Measurements from ENCODE around the gene VWA2.

Gene VWA2

DNA sequence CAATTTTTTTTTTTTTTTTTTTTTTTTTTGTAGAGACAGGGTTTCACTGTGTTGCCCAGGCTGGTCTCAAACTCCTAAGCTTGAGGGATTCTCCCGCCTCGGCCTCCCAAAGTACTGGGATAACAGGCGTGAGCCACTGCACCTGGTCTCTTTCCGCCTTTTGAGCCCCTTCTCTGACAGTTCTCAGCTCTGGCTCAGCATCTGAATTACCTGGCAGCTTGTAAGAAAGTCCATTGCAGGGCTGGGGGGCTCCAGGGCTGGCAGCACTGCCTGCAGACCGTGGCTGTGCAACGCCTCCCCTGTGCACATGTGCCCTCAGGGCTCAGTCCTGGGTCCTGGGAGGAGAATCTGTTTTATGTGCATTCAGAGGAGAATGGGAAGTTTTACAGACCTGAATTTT is 37.6 kb downstream of the VWA2 start:
- no peak for DNase-seq

DNA sequence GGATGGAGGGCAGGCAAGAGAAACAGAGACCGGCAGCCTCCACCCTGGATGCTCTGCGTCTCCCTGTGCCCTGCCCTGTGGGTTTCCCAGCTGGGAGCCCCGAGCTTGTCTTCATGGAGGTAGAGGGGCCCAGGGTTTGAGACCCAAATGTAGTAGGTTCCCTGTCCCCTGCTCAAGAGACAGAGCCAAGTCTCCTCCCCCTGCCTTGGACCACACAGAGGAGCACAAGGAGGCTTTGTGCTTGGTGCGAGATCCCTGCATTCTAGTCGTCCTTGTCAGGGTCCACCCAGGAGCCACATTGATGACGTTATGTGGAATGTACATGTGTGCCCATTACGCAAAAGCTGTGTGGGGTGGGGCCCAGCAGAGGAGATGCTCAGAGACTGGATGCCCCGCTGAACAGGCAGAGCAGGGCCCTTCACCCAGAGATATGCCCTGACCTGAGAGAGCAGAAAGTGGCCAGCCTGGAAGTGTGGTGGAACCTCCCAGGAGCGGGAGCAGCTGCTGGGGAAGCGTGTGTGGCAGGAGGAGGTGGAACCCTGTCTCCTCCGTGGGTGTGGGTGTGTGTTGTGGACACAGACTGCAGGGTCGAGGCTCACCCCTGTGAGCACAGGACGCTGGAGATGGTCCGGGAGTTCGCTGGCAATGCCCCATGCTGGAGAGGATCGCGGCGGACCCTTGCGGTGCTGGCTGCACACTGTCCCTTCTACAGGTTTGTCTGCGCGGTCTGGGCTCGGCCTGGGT is 39.3 kb downstream of the VWA2 start:
- DNase-seq, result no peak

DNA sequence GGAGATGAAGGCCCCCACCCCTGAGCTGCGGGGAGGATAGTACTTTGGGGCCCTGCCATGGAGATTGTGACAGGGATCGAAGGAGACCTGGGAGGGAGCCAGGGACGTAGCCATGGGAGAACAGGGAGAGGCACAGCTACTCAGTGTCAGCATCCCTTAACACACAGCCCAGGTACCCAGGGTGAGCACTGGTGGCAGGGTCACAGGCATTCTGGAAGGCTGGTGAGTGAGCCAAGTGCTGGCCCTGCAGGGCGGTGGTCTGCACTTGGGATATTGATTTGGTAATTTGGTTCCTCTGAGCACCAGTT is 39.8 kb downstream of the VWA2 start:
- DNase-seq, result no peak

DNA sequence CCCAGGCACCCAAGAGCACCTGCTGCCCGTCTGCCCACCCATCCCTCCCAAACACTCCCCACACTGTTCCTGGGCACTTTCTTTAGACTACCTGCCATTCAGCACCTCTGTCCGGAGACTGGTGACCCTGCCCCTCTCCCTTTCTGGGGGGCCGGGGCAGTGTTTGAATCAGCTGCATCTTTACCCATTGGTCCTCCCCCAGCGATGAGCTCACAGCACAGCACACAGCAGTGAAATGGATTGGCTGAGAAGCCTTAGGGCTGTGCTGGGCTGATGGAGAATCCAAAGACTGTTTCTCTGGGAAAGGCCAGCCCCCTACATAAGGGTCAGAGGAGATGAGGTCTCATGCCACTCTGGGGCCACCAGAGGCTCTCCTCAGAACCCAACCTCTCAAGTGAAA is 40.2 kb downstream of the VWA2 start:
- no peak for DNase-seq

DNA sequence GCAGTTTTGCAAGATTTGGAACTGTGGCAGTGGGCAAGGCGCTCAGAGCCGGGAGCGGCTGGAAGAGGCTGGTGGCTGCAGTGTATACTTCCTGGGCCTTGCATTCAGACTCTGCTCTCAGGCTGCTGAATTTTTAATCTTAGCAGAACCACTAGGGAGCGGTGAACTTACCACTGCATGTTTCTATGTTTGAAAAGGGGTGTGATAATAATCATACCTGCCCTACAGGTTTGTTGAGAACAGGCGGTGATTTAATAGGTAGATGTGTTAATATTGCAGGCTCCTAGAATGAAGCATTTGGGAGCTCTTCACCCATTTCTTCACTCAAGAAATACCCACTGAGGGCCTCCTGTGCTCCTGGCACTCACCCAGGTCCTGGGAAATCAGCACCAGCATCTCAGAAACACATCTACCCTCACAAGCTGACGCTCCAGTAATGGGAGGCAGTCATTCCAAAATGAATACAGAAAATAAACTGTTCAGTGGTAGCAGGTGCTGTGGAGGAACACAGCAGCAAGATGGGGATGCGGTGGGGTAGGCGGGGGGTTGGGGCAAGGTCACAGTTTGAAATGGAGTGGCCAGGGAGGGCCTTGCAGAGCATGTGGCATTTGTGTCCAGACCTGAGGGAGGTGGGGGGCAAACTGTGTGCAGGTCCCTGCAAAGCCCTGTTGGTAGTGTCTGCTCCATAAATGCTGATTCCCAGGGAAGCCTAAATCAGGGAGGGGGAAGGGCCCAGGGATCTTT is 41.0 kb downstream of the VWA2 start:
- DNase-seq, result no peak

DNA sequence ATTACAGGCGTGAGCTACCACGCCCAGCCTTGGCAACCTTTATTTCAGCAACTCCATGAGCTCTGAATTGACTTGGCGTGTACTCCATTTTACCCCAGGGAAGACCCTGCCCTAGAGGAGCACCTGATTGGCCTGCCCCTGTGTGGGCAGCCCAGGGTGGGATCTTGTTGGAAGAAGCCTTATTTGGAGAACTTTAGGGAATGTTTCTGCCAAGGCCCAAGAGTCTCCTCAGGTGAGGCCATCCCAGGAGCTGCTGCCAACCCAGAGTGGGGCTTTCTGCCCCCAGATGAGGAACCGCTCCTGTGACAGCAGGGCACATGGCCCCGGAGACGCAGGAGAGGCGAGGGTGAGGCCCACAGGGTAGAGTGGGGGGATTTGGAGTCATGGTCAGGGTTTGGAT is 42.0 kb downstream of the VWA2 start:
- no peak for DNase-seq

DNA sequence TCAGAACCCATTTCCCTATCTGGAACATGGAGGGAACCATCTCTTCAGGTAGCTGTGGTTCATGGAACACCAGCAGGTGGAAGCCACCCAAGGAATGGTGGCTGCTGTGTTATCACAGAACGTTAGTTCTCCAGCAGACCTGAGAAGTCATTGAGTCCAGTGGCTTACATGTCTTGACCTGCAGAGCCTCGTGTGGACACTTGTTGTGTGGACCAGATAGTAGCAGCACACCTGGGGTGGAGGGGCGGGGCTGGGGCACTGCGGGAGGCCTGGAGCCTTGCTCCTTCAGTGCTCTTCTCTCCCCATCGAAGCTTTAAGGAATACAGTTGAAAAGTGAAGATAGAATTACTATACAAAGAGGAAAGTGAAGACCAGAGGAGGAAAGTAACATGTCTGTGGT is 42.4 kb downstream of the VWA2 start:
- no peak for DNase-seq

DNA sequence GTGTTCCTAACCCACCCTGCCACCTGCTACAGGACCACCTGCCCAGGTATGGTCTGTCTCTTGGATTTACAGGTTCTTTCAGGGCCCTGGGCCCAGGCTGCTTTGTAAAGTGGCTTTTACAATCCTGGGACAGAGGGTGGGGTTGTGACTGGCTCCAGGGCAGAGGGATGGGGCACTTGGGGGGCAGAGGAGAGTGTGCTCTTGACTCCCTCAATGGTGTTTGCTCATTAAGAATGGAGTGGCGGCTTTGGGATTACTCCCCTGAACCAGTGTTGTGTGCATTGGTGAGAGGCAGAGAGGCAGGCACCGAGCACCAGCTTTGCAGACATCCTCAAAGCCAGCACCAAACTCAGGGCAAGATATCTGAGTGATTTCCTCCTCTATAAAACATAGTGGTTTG is 43.5 kb downstream of the VWA2 start:
- DNase-seq, result no peak

DNA sequence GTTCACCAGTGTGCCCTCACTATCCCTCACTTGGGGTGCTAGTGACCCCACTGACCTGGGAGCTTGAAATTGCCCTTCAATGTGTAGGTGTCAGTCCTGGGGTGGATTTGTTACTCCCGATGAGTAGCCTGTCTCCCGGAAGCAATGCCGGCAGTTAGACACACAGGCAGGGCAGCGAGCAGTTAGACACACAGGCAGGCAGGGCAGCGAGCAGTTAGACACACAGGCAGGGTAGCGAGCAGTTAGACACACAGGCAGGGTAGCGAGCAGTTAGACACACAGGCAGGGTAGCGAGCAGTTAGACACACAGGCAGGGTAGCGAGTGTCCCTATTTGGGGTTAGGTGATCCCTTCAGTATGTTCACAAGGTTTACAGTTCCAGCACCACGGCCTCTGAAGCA is 44.0 kb downstream of the VWA2 start:
- DNase-seq, result no peak

DNA sequence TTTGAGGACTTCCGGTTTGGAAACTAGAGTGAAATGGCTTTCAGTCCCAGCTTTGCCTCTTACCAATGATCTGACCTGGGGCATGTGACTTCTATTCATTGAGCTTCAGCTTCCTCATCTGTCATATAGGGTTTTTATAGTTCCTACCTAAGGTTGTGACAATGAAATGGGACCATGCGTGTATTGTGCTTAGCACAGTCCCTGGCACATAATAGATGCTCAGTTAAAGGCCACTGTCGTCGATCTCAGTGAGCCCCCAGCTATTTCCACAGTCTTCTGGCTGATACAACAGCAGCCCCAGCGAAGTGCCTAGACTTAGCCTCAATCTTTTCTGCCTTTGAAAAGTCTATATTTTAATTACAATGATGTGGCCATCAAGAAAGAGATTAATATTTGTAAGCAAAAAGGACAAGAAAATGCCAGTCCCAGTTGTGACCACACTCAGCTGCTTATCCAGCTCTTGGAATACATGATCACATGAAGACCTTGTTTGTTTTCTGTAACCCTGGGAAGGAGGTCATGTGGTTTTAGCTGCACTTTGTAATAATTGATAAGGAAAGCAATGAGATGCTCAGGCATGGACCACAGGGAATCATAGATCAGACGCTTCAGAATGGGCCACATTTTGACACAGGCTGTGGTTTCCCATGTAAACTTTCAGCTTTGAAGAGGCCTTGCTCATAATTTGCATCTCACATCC is 44.6 kb downstream of the VWA2 start:
- no peak for DNase-seq

DNA sequence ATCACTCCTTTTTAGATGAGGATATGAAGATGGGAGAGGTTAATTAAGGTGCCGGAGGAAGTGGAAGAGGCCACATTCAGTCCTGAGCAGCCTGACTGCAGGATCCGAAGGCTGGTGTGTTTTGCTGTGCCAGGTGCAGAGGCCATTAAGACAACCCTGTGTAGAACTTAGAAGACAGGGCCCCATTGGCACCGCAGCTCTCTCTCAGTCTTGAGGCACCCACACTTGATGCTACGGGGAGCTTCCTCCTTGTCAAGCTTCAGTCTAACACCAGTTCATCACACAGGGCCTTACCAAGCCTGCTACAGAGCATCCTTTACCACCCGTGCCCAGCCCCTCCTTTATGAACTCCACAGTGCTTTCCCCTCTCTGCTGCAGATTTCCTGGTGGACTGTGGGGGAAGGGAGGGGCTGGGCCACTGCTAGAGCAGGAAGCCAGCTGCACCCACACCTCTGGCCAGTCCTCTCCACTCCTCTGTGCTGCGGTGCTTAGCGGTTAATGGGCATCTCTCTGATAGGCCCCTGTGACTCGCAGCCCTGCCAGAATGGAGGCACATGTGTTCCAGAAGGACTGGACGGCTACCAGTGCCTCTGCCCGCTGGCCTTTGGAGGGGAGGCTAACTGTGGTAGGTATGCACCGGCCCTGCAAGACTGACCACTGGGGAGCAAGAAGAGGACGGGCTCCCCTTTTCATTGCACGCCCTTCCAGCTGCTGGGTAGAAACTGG is 45.5 kb downstream of the VWA2 start:
- no peak for DNase-seq

DNA sequence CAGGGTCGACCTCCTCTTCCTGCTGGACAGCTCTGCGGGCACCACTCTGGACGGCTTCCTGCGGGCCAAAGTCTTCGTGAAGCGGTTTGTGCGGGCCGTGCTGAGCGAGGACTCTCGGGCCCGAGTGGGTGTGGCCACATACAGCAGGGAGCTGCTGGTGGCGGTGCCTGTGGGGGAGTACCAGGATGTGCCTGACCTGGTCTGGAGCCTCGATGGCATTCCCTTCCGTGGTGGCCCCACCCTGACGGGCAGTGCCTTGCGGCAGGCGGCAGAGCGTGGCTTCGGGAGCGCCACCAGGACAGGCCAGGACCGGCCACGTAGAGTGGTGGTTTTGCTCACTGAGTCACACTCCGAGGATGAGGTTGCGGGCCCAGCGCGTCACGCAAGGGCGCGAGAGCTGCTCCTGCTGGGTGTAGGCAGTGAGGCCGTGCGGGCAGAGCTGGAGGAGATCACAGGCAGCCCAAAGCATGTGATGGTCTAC is 46.9 kb downstream of the VWA2 start:
- DNase-seq, result no peak

DNA sequence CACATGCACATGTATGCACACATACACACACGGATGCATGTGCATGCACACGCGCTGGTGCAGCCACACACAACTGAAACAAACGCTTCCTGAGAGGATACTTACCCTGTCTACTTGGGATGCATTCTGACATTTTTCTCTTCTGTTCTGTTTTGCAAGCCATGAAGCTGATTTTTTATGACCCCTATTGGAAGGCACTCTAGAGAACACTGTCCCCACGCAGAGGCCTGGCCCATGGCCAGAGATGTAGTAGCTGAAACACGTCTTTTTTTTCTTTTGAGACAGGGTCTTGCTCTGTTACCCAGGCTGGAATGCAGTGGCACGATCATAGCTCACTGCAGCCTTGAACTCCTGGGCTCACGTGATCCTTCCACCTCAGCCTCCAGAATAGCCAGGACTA is 47.9 kb downstream of the VWA2 start:
- DNase-seq, result no peak

DNA sequence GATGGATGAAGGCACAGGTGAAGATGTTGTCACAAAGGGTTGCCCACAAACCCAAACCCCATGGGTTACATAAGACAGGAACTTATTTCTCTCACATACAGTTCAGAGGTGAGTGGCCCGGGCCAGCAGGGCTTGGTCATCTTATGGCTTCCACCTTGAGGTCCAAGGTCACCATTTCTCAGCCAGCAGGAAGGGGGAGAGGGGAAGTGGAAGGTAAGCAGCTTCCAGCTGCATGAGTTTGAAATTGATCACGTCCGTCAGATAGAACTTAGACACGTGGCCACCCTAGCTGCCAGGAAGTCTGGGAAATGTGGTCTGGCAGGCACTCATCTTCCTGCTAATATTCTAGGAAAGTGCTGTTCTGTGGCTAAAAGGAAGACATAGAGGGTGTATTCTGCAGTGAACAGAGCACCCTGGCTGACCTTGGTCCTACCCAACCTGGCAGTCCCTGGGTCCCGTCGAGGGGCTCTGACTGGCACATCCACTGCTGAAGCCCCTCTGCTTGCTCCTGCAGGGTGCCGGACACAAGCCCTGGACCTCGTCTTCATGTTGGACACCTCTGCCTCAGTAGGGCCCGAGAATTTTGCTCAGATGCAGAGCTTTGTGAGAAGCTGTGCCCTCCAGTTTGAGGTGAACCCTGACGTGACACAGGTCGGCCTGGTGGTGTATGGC is 49.5 kb downstream of the VWA2 start:
- DNase-seq, result no peak

DNA sequence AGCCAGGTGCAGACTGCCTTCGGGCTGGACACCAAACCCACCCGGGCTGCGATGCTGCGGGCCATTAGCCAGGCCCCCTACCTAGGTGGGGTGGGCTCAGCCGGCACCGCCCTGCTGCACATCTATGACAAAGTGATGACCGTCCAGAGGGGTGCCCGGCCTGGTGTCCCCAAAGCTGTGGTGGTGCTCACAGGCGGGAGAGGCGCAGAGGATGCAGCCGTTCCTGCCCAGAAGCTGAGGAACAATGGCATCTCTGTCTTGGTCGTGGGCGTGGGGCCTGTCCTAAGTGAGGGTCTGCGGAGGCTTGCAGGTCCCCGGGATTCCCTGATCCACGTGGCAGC is 50.0 kb downstream of the VWA2 start:
- DNase-seq, result no peak

DNA sequence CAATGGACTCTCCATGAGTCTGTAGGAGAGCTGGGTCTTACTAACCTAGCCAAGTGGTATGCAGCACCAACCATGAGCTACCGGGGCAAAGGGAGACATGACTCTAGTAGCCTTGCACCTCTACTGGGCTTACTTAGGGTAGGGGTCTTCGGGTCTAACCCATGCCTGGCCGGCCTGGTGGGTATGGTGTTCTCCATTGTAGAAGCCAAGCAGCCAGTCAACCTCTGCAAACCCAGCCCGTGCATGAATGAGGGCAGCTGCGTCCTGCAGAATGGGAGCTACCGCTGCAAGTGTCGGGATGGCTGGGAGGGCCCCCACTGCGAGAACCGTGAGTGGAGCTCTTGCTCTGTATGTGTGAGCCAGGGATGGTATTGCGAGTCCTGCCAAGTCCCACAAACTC is 51.0 kb downstream of the VWA2 start:
- no peak for DNase-seq

DNA sequence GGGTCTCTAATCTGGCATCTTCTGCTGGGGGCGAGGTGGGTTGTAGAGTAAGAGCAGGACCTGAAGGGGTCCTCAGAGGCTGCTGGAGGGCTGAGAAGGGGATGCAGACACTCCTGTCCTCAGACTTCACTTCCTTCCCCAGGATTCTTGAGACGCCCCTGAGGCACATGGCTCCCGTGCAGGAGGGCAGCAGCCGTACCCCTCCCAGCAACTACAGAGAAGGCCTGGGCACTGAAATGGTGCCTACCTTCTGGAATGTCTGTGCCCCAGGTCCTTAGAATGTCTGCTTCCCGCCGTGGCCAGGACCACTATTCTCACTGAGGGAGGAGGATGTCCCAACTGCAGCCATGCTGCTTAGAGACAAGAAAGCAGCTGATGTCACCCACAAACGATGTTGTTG is 52.0 kb downstream of the VWA2 start:
- no peak for DNase-seq

DNA sequence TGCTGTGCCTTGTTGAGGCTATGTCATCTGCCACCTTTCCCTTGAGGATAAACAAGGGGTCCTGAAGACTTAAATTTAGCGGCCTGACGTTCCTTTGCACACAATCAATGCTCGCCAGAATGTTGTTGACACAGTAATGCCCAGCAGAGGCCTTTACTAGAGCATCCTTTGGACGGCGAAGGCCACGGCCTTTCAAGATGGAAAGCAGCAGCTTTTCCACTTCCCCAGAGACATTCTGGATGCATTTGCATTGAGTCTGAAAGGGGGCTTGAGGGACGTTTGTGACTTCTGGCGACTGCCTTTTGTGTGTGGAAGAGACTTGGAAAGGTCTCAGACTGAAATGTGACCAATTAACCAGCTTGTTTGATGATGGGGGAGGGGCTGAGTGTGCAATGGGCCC is 52.5 kb downstream of the VWA2 start:
- DNase-seq, result no peak

DNA sequence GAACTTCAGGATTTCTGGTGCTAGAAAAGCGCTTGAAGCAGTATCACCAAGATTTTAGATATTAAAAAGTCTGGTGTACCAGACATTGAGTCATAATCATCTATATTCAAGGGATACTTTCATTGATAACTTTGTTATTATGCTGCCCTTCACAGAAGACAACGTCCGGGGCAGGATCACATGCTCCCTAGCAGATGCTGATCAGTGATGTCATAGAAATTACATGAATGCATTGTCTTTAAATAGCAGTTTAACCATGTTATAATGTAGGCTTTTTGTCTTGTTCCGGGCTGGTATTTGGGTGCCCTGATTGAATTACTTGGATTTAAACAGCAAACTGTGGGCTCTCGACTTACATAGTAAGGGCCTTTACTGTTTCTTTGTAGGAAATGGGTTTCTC is 54.0 kb downstream of the VWA2 start:
- no peak for DNase-seq

DNA sequence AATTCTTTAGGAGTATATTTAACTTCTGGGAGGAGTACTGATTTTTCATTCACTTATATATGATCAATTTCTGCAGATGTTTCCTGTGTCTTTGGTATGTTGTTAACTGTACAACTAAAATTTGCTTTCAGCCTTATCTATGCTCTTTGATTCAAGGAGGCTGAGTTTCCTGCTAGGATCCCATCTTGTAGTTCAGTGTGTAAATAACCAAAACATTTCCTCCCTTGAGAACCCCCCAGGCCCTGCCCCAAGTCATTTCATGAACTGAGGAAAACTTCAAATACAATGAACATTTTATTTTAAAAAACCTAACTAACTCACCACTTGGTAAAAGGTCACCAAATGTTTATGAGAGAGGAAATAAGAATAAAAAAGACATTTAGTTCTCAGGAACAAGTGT is 55.5 kb downstream of the VWA2 start:
- no peak for DNase-seq

DNA sequence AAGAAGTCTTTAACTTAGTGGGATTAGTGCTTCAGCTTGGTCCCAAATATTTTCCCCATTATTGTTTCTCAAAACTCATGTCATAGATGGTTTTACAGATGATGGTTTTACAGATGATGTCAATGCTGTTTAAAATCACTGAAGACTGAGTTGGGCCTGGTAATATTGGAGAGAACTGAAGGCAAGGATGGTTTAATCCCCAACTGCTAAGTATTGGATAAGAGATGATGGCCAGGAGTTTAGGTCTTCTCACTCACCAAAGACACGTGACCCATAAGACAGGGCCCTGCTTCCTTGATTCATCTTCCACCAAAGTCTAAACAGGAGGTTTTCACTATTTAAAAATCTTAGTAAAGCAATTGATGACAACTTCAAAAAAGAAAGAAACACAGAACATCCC is 56.3 kb downstream of the VWA2 start:
- DNase-seq, result no peak

DNA sequence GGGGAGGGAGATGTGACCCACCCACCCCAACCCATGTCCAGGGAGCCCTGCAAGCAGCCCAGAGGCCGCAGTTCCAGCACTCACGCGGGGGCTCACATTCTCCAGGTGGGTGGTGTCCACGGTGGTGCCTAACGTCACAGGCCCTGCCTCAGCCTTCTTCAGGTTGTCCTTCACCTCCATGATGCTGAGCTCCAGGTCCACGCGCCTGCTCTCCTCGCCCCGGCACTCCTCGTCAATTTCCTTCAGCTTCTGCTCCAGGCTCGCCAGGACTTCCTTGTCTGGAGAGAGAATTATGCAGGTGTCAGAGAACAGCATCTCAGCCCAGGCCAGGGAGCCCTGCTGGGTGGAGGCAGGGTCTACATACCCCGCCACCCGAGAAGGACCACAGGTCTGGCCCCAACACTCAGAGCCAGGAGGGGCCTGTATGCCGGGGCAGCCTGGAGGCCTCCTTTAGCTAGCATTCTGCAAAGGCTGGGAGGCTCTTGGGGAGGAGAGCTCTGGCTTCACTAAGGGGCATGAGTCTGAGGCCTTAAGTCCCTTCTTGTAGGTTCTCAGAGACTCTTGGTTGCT is 58.2 kb downstream of the VWA2 start:
- DNase-seq, result no peak

Measured in fibroblast of skin of scalp (primary cell).